ENCODE measurements around the gene INSYN1. TPM values are rescaled to one million over a fixed set of nuclear protein-coding genes. Genes with fewer than 3 reads are reported as not detected.

The INSYN1 gene
- total RNA-seq (2011; cell fraction: chromatin; rRNA removed; ENCODE audit: low replicate concordance) = not detected in 2 replicates
- total RNA-seq (2011; cell fraction: nucleolus; rRNA removed) = not detected in 2 replicates
- not detected in 2 replicates for total RNA-seq (2011; cell fraction: nucleoplasm; rRNA removed)
- total RNA-seq (2014; rRNA removed) (not detected in 2 replicates), total RNA-seq (2014; rRNA removed; fragmentation: Illumina TruSeq; extraction: Trizol) (not detected in 2 replicates), total RNA-seq (2015; rRNA removed; fragmentation: Illumina TruSeq; extraction: Trizol) (not detected in 2 replicates), total RNA-seq (2021) (not detected in 2 replicates), polyA plus RNA-seq (2011; rRNA removed) (not detected in 2 replicates), polyA plus RNA-seq (2014; fragmentation: Illumina TruSeq; extraction: Trizol) (not detected in 2 replicates), polyA plus RNA-seq (2014; fragmentation: Nextera tagmentation; extraction: Ambion mirVana) (not detected), polyA plus RNA-seq (2014; rRNA removed) (not detected in 2 replicates), polyA minus RNA-seq (2011; rRNA and poly(A)+ RNA removed) (not detected in 2 replicates), Bru-seq, nascent RNA (not detected), BruChase-seq, experiment 1, labeled RNA remaining after a 2-hour chase (percentile 6 among the genes with signal in this experiment), BruChase-seq, experiment 2, labeled RNA remaining after a 6-hour chase (not detected)
- not detected in 2 replicates for polyA plus RNA-seq (2011; cell fraction: cytosol; rRNA removed)
- not detected in 2 replicates for polyA plus RNA-seq (2011; cell fraction: nucleus; rRNA removed)
- polyA plus RNA-seq (2012) = 0.01 TPM in 1 of 2 replicates, not detected in the other
- polyA minus RNA-seq (2011; cell fraction: cytosol; rRNA and poly(A)+ RNA removed) = not detected in 2 replicates
- polyA minus RNA-seq (2011; cell fraction: nucleus; rRNA and poly(A)+ RNA removed) = not detected in 2 replicates
- long read RNA-seq, experiment 1 = 0 reads
- long read RNA-seq, experiment 2 = 0 reads
- long read RNA-seq, experiment 3 = 0 reads

- no peaks in the 10 kb centered on the region for H3K9me1 ChIP-seq (ENCODE audit: control insufficient read depth, insufficient read depth, low read length)
- no peaks in the 10 kb centered on the region for H3K9me3 ChIP-seq (replicated peaks; ENCODE audit: control insufficient read depth, insufficient read depth, low read depth, low read length)
- FAIRE-seq (no peak), ATAC-seq (no peak; the same call in 2 of the 3 replicates), DNase-seq (ENCODE audit: extremely low read depth in 1 of 4, low spot score in 3 of 4) (no peak)
- POLR2A ChIA-PET = no interaction called here
- in situ Hi-C loops (cut with MboI) (no loop called here), intact Hi-C loops (cut with micrococcal nuclease) (no loop called here)
- no peak for TF ChIP-seq TAF7 (tag; IDR thresholded peaks at IDR 0.05)
- TF ChIP-seq NFYB (IDR thresholded peaks at IDR 0.05; ENCODE audit: extremely low read depth, insufficient read length) = no peak
- no peak for TF ChIP-seq MAZ (CRISPR knock-in tag; conservative IDR thresholded peaks at IDR 0.05 in 1 of 2, IDR thresholded peaks at IDR 0.05 in 1 of 2)
- TF ChIP-seq CREM (IDR thresholded peaks at IDR 0.05; ENCODE audit: low read depth) = no peak
- TF ChIP-seq ZNF121 (CRISPR knock-in tag; conservative IDR thresholded peaks at IDR 0.05) = no peak
- TF ChIP-seq, protein P1, sequence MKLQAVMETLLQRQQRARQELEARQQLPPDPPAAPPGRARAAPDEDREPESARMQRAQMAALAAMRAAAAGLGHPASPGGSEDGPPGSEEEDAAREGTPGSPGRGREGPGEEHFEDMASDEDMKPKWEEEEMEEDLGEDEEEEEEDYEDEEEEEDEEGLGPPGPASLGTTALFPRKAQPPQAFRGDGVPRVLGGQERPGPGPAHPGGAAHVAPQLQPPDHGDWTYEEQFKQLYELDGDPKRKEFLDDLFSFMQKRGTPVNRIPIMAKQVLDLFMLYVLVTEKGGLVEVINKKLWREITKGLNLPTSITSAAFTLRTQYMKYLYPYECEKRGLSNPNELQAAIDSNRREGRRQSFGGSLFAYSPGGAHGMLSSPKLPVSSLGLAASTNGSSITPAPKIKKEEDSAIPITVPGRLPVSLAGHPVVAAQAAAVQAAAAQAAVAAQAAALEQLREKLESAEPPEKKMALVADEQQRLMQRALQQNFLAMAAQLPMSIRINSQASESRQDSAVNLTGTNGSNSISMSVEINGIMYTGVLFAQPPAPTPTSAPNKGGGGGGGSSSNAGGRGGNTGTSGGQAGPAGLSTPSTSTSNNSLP (IDR thresholded peaks at IDR 0.05; ENCODE audit: borderline replicate concordance, low read depth, low read length) = no peak
- TF ChIP-seq RFX1 (IDR thresholded peaks at IDR 0.05) = no peak
- TF ChIP-seq KAT8 (IDR thresholded peaks at IDR 0.05; ENCODE audit: low read depth) = no peak
- no peak for TF ChIP-seq ZNF212 (CRISPR knock-in tag; IDR thresholded peaks at IDR 0.05)
- no peak for TF ChIP-seq ZNF584 (CRISPR knock-in tag; IDR thresholded peaks at IDR 0.05; ENCODE audit: low read depth)
- no peak for TF ChIP-seq POLR2H (tag; IDR thresholded peaks at IDR 0.05; ENCODE audit: low read depth)
- TF ChIP-seq LCOR (CRISPR knock-in tag; IDR thresholded peaks at IDR 0.05) = no peak
- no TSS peak for BruUV-seq (replicated peaks)
- CTCF ChIA-PET (ENCODE audit: low intra/inter-chr PET ratio) = no interaction called here
- H3K27me3 ChIP-seq (ENCODE audit: control insufficient read depth in 2 of 2, insufficient read depth in 2 of 2, low read length in 2 of 2) = peaks cover 14 to 52% of the 10 kb centered on the region in 2 experiments; a peak in 4 of 5 replicates
- no peak within 1 kb of the TSS for H3K4me3 ChIP-seq
- no peaks in the 10 kb centered on the region for H3K36me3 ChIP-seq (ENCODE audit: control insufficient read depth, insufficient read depth, low read length)
- WGBS (ENCODE audit: insufficient coverage, low coverage, missing lambda C conversion rate) = 8% methylated on average over 26 of the region's 44 CpGs
- no peak within 1 kb of the TSS for H3K27ac ChIP-seq (ENCODE audit: extremely low read depth, low read depth, low read length)
- H3K4me2 ChIP-seq (ENCODE audit: insufficient read depth, low read length) = no peak within 1 kb of the TSS
- peaks cover 0 to 8% of the 10 kb centered on the region in 2 experiments; a peak in 2 of 5 replicates for H3K4me1 ChIP-seq (replicated peaks in 1 of 2; ENCODE audit: control insufficient read depth in 2 of 2, insufficient read depth in 2 of 2, low read length in 2 of 2)
- H3K9ac ChIP-seq (ENCODE audit: insufficient read depth in 1 of 2, low read depth in 2 of 2, low read length in 2 of 2) = no peak within 1 kb of the TSS
- H4K20me1 ChIP-seq (replicated peaks; ENCODE audit: control insufficient read depth, insufficient read depth, low read length) = peaks cover 11% of the 10 kb centered on the region
- no peaks in the 10 kb centered on the region for H3K79me2 ChIP-seq (ENCODE audit: control insufficient read depth, insufficient read depth, low read length)
- H2AFZ ChIP-seq (ENCODE audit: low read depth, low read length) = no peak within 1 kb of the TSS
Observed at GRCh38 chr15:73753250-73754130, at the start of gene INSYN1. Gene INSYN1 (minus strand): TSS chr15:73753351. CDS start chr15:73751130, 2,221 bp downstream.

Data from K562 (cell line).